ENCODE data around the gene SPOCD1.
A peak's percentile ranks its signal among the peaks of the same experiment; 100 is the strongest.

The SPOCD1 gene

GRCh38 chr1:31762323-31762722 lies 53.5 kb downstream of the SPOCD1 start:
- CTCF ChIA-PET, result interaction anchor here (0.9 to 2.8 kb wide), 5 partner anchors 22 to 202 kb away, joined by 3 to 13 read pairs (median 6); no protein-coding TSS in a partner anchor
- no peak for DNase-seq
- Mint-ChIP-seq H3K9me3 (no peaks in the 10 kb centered on the region), H3K27me3 (peaks cover 90% of the 10 kb centered on the region), H3K4me1 (peaks cover 28% of the 10 kb centered on the region), H3K36me3 (no peaks in the 10 kb centered on the region), H3K4me3 (no peak overlapping the region), H3K27ac (no peak overlapping the region)

GRCh38 chr1:31761883-31762282 lies 53.9 kb downstream of the SPOCD1 start:
- CTCF ChIA-PET, result interaction anchor here (2.8 kb wide), 1 partner anchor 27 kb away, joined by 13 read pairs; no protein-coding TSS in a partner anchor
- H3K36me3 Mint-ChIP-seq, result no peaks in the 10 kb centered on the region
- H3K4me3 Mint-ChIP-seq, result peak overlapping the region; percentile 21
- no peak for DNase-seq
- peaks cover 28% of the 10 kb centered on the region for H3K4me1 Mint-ChIP-seq
- H3K27me3 Mint-ChIP-seq, result peaks cover 88% of the 10 kb centered on the region
- H3K9me3 Mint-ChIP-seq, result no peaks in the 10 kb centered on the region
- H3K27ac Mint-ChIP-seq, result no peak overlapping the region

GRCh38 chr1:31760471-31761470 lies 55.1 kb downstream of the SPOCD1 start:
- Mint-ChIP-seq H3K4me3 (peak overlapping the region; percentile 60), H3K36me3 (no peaks in the 10 kb centered on the region), H3K9me3 (no peaks in the 10 kb centered on the region), H3K27ac (no peak overlapping the region), H3K27me3 (peaks cover 76% of the 10 kb centered on the region), H3K4me1 (peaks cover 28% of the 10 kb centered on the region)
- DNase-seq, result peak; percentile 80
- CTCF ChIA-PET, result interaction anchor here (0.8 to 2.8 kb wide), 6 partner anchors 15 to 305 kb away, joined by 3 to 13 read pairs (median 4); no protein-coding TSS in a partner anchor

- peaks cover 68% of the 10 kb centered on the region for H3K27me3 Mint-ChIP-seq
- H3K36me3 Mint-ChIP-seq, result no peaks in the 10 kb centered on the region
- H3K4me3 Mint-ChIP-seq, result no peak overlapping the region
- H3K9me3 Mint-ChIP-seq, result no peaks in the 10 kb centered on the region
- no peak for DNase-seq
- peaks cover 23% of the 10 kb centered on the region for H3K4me1 Mint-ChIP-seq
- H3K27ac Mint-ChIP-seq, result no peak overlapping the region
- CTCF ChIA-PET, result interaction anchor here (1.0 to 2.8 kb wide), 4 partner anchors 14 to 43 kb away, joined by 3 to 13 read pairs (median 8); no protein-coding TSS in a partner anchor
Observed at GRCh38 chr1:31759298-31760023, 56.4 kb downstream of the SPOCD1 start.

- Mint-ChIP-seq H3K4me1 (peaks cover 23% of the 10 kb centered on the region), H3K27ac (no peak overlapping the region), H3K9me3 (no peaks in the 10 kb centered on the region), H3K27me3 (peaks cover 70% of the 10 kb centered on the region), H3K36me3 (no peaks in the 10 kb centered on the region), H3K4me3 (no peak overlapping the region)
- CTCF ChIA-PET, result interaction anchor here (1.2 to 2.1 kb wide), 4 partner anchors 9 to 140 kb away, joined by 3 to 8 read pairs (median 4); no protein-coding TSS in a partner anchor
- no peak for DNase-seq
Observed at GRCh38 chr1:31758823-31759222, 57.0 kb downstream of the SPOCD1 start.

GRCh38 chr1:31757989-31758388 lies 57.8 kb downstream of the SPOCD1 start:
- H3K9me3 Mint-ChIP-seq, result no peaks in the 10 kb centered on the region

GRCh38 chr1:31757204-31757679 lies 58.6 kb downstream of the SPOCD1 start:
- Mint-ChIP-seq H3K9me3 (no peaks in the 10 kb centered on the region), H3K4me1 (peaks cover 19% of the 10 kb centered on the region), H3K27me3 (peaks cover 70% of the 10 kb centered on the region), H3K27ac (no peak overlapping the region), H3K36me3 (no peaks in the 10 kb centered on the region), H3K4me3 (no peak overlapping the region)
- CTCF ChIA-PET, result interaction anchor here (1.2 to 2.1 kb wide), 4 partner anchors 11 to 139 kb away, joined by 5 to 8 read pairs (median 6); no protein-coding TSS in a partner anchor
- DNase-seq, result no peak

More at GRCh38 chr1:31757989-31758388, 57.8 kb downstream of the SPOCD1 start:
- Mint-ChIP-seq H3K4me1 (peaks cover 17% of the 10 kb centered on the region), H3K4me3 (no peak overlapping the region), H3K36me3 (no peaks in the 10 kb centered on the region), H3K27ac (no peak overlapping the region), H3K27me3 (peaks cover 70% of the 10 kb centered on the region)
- DNase-seq, result no peak
- CTCF ChIA-PET, result interaction anchor here (1.2 to 2.1 kb wide), 6 partner anchors 9 to 140 kb away, joined by 3 to 8 read pairs (median 6); no protein-coding TSS in a partner anchor

GRCh38 chr1:31756578-31756977 lies 59.2 kb downstream of the SPOCD1 start:
- no peak for DNase-seq
- Mint-ChIP-seq H3K27me3 (peaks cover 68% of the 10 kb centered on the region), H3K9me3 (no peaks in the 10 kb centered on the region), H3K4me3 (no peak overlapping the region), H3K4me1 (peaks cover 20% of the 10 kb centered on the region), H3K36me3 (no peaks in the 10 kb centered on the region), H3K27ac (no peak overlapping the region)
- CTCF ChIA-PET, result interaction anchor here (1.8 to 2.1 kb wide), 2 partner anchors 33 to 138 kb away, joined by 5 to 7 read pairs; no protein-coding TSS in a partner anchor

GRCh38 chr1:31755850-31756492 lies 59.9 kb downstream of the SPOCD1 start:
- CTCF ChIA-PET, result interaction anchor here (1.1 kb wide), 1 partner anchor 10 kb away, joined by 4 read pairs; no protein-coding TSS in a partner anchor
- Mint-ChIP-seq H3K36me3 (no peaks in the 10 kb centered on the region), H3K4me1 (peaks cover 18% of the 10 kb centered on the region), H3K27me3 (peaks cover 65% of the 10 kb centered on the region), H3K4me3 (no peak overlapping the region), H3K27ac (no peak overlapping the region), H3K9me3 (no peaks in the 10 kb centered on the region)
- no peak for DNase-seq

- H3K4me1 Mint-ChIP-seq, result peaks cover 23% of the 10 kb centered on the region
- H3K4me3 Mint-ChIP-seq, result no peak overlapping the region
- DNase-seq, result no peak
- H3K36me3 Mint-ChIP-seq, result no peaks in the 10 kb centered on the region
- no peaks in the 10 kb centered on the region for H3K9me3 Mint-ChIP-seq
- peaks cover 65% of the 10 kb centered on the region for H3K27me3 Mint-ChIP-seq
- H3K27ac Mint-ChIP-seq, result no peak overlapping the region
- CTCF ChIA-PET, result interaction anchor here (1.1 kb wide), 1 partner anchor 10 kb away, joined by 4 read pairs; no protein-coding TSS in a partner anchor
Observed at GRCh38 chr1:31755197-31755611, 60.6 kb downstream of the SPOCD1 start.

GRCh38 chr1:31754397-31754796 lies 61.4 kb downstream of the SPOCD1 start:
- no peak for DNase-seq
- CTCF ChIA-PET, result no interaction called here
- peaks cover 65% of the 10 kb centered on the region for H3K27me3 Mint-ChIP-seq
- H3K27ac Mint-ChIP-seq, result no peak overlapping the region
- H3K4me1 Mint-ChIP-seq, result peaks cover 21% of the 10 kb centered on the region
- no peaks in the 10 kb centered on the region for H3K36me3 Mint-ChIP-seq
- no peaks in the 10 kb centered on the region for H3K9me3 Mint-ChIP-seq
- H3K4me3 Mint-ChIP-seq, result no peak overlapping the region

- no peak overlapping the region for H3K4me3 Mint-ChIP-seq
- H3K9me3 Mint-ChIP-seq, result no peaks in the 10 kb centered on the region
- CTCF ChIA-PET, result interaction anchor here (1.0 to 1.3 kb wide), 3 partner anchors 12 to 41 kb away, joined by 3 to 5 read pairs (median 4); no protein-coding TSS in a partner anchor
- no peak overlapping the region for H3K27ac Mint-ChIP-seq
- DNase-seq, result no peak
- no peaks in the 10 kb centered on the region for H3K36me3 Mint-ChIP-seq
- H3K27me3 Mint-ChIP-seq, result peaks cover 65% of the 10 kb centered on the region
- H3K4me1 Mint-ChIP-seq, result peaks cover 21% of the 10 kb centered on the region
Observed at GRCh38 chr1:31753707-31754349, 62.0 kb downstream of the SPOCD1 start.

All from activated naive CD4-positive, alpha-beta T cell treated with anti-CD3 and anti-CD28 coated beads, Interleukin-2, amount 10 ng/mL, durations not matched to agents 7 days and 5 days (primary cell).